Ureter (tissue), 1 donor: Measurements from ENCODE around the gene TIMP1. TPM values are rescaled to one million over a fixed set of nuclear protein-coding genes. Genes with fewer than 3 reads are reported as not detected.

Experiments used
- DNase-seq: peaks from one replicate; pipeline ENCODE4 v3.0.0-alpha.2; 2020; ENCODE audit warnings: low spot score
- total RNA-seq: library from RNA; stranded (reverse); gene quantifications from one replicate; pipeline ENCODE4 v1.2.4, GENCODE V29; 2023
- donor health status: DM: yes; HTN: yes; CAD: no.

The TIMP1 gene
- total RNA-seq, result 279 TPM

GRCh38 chrX:47581731-47582647 is at the start of gene TIMP1:
Gene TIMP1 (plus strand): TSS chrX:47582436. CDS start chrX:47583416, 980 bp downstream.
- peak; percentile 90 for DNase-seq

- DNase-seq, result no peak
These were observed 42.4 kb upstream of the TIMP1 start for GRCh38 chrX:47539860-47540259.

DNA sequence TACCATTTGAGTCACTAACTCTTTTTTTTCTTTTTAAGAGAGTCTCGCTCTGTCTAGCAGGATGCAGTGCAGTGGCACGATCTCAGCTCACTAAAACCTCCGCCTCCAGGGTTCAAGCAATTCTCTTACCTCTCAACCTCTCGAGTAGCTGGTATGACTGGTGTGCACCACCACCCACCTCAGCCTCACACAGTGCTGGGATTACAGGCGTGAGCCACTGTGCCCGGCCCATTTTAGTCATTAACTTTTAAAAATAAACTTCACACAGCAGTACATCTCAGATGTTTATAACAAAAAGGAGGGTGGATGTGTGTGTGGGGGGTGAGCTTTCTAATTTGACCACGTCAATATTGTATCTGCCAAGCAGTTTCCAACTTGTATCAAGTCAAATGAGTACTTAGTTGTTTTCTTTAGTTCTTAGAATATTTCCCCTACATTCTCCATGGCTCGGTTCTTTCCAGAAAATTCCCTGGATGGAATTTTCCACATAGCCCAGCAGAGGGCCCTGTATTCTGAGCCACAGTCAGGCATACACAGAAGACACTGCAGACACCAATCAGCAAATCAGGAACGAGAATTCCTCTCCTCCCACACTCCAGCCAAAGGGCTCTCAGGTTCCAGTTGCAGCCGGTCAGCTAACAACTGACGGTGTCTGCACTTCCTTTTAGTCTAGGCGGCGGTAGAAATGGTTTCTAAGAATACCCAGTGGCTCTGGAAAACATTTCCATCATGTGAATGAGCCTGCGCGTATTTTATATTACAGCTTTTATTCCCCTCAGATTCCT is 41.3 kb upstream of the TIMP1 start:
- peak; percentile 83 for DNase-seq

GRCh38 chrX:47543496-47543895 is 38.7 kb upstream of the TIMP1 start:
- no peak for DNase-seq

DNA sequence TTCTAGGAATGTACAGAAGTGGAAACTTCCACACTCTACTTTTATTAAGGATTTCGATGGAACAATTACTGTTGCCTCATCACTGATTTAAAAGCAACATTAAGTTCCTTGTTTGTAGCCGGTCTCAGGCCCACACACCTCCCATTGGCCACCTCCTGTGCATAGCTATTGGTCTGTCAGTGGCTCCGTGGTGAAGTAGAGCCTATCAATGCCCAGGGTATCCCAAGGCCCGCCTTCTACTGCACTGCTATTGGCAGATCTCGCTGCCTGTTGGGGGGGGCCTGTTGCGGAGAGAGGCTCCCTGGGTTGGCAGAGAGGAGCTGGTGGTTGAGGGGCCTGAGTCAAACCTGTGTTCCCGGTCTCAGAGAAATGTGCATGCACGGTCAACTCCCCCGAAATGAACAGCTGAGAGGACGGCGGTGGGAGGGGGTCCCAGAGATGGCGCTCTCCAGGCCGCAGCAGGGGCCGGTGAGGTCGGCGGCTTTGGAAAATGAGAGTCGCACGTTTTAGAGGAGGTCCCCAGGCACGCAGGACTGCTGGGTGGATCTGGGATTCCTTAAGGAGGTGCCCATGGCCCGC is 26.1 kb upstream of the TIMP1 start:
- peak; percentile 93 for DNase-seq

- no peak for DNase-seq
These were observed 23.8 kb upstream of the TIMP1 start for GRCh38 chrX:47558436-47558835.

DNA sequence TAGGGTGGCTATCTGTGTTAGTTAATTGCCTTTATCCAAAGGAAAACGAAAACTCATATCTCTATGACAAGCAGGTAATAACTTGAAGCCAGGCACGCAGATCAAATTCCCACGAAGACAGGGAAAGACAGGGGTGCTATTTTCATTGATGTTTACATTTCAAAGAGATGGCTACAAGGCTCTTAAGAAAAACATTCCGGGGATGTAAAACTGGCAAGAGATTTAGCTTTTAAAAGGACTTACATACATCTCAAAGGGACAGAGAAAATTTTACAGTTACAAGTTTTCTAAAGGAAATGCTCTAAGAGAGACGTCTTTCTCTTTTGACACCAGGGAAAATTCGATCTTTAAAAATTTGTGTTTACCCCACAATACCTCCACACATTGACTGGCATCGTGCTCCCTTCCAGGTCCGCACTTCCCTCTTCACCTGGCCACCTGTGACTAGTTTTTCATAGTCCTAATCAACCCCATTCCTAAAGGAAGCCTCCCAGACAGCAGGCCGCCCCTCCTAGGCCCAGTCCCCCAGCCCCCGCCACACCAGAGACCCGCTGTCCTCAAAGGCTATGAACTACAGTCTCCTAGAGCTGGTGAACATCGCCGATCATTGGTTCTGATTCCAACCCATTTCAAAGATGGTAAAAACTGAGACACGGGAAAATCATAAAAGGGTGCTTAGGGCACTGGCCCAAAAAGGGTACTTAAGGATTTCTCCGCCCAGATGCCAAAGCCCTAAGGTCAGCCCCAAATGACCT is 21.9 kb upstream of the TIMP1 start:
- no peak for DNase-seq

- DNase-seq, result peak; percentile 97
These were observed 21.1 kb upstream of the TIMP1 start, which contains the start of gene ARAF for GRCh38 chrX:47560934-47561658. Gene ARAF (plus strand): TSS chrX:47561205. CDS start chrX:47562968, 1,763 bp downstream.

DNA sequence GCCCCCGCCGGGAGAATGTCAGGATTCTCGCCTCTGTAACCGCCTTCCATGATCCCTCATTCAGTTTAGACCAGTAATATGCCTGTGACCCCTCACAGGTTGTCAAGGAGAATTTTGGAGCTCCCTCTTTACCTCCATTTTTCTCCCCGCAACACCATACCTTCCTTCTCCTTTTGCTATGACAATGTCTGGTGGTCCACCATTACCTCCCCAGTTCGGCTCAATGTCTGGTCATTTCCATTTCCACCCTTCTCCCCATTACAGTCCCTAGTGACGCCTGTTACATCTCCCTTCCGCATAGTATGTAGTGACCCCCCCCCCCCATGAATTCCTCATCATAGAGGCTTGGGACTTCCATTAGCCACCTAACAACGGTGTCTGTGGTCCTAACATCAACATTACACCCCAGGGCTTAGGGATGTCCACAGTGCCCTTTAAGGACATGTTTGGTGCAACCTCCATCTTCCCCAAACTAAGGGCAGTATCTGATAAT is 20.5 kb upstream of the TIMP1 start:
- DNase-seq, result no peak

- DNase-seq, result no peak
These were observed 19.5 kb upstream of the TIMP1 start for GRCh38 chrX:47562615-47563243.

- DNase-seq, result no peak
These were observed 18.4 kb upstream of the TIMP1 start for GRCh38 chrX:47563801-47564315.

- no peak for DNase-seq
These were observed 17.7 kb upstream of the TIMP1 start for GRCh38 chrX:47564438-47565085.

DNA sequence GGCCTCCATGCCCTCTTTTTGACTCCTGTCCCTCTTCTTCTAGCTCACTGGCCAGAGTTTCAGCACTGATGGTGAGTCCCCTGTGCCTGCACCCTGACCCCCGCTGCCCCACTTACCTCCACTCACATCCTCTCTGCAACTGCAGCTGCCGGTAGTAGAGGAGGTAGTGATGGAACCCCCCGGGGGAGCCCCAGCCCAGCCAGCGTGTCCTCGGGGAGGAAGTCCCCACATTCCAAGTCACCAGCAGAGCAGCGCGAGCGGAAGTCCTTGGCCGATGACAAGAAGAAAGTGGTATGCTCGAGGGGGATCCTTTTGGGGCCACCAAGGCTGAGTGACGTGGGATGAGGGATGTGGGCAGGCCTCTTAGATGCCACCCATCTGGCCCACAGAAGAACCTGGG is 15.4 kb upstream of the TIMP1 start:
- DNase-seq, result no peak

GRCh38 chrX:47568656-47569295 is 13.5 kb upstream of the TIMP1 start:
- no peak for DNase-seq

DNA sequence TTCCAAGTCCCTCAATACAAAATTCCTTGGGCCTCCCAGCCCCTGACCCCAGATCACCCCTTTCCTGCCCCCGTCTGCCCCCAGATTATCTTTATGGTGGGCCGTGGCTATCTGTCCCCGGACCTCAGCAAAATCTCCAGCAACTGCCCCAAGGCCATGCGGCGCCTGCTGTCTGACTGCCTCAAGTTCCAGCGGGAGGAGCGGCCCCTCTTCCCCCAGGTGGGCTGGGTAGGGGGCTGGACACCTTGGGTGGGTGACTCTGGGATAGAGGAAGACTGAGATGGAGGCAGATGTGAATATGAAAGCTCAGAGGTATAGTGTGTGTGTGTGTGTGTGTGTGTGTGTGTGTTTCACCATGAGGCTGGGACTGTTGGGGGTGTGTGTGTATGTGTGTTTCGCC is 11.4 kb upstream of the TIMP1 start:
- DNase-seq, result no peak

DNA sequence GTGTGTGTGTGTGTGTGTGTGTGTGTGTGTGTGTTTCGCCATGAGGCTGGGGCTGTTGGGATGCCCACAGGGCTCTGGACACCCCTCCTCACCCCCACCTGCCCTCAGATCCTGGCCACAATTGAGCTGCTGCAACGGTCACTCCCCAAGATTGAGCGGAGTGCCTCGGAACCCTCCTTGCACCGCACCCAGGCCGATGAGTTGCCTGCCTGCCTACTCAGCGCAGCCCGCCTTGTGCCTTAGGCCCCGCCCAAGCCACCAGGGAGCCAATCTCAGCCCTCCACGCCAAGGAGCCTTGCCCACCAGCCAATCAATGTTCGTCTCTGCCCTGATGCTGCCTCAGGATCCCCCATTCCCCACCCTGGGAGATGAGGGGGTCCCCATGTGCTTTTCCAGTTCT is 11.0 kb upstream of the TIMP1 start:
- DNase-seq, result no peak

- no peak for DNase-seq
These were observed 10.3 kb upstream of the TIMP1 start for GRCh38 chrX:47571896-47572295.

GRCh38 chrX:47572773-47573340 is 9.4 kb upstream of the TIMP1 start:
- no peak for DNase-seq
